HG02678 (cell line): ENCODE results near the gene CRELD2.
A peak's percentile ranks its signal among the peaks of the same experiment; 100 is the strongest.

Experiments
- ATAC-seq: cut with Tn5 transposase; IDR thresholded peaks from one replicate; pipeline ENCODE4 v1.9.1; 2021; ENCODE audit warnings: mild to moderate bottlenecking, moderate library complexity; ENCODE audit not compliant: unreplicated experiment

CRELD2 gene, protein sequence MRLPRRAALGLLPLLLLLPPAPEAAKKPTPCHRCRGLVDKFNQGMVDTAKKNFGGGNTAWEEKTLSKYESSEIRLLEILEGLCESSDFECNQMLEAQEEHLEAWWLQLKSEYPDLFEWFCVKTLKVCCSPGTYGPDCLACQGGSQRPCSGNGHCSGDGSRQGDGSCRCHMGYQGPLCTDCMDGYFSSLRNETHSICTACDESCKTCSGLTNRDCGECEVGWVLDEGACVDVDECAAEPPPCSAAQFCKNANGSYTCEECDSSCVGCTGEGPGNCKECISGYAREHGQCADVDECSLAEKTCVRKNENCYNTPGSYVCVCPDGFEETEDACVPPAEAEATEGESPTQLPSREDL

DNA sequence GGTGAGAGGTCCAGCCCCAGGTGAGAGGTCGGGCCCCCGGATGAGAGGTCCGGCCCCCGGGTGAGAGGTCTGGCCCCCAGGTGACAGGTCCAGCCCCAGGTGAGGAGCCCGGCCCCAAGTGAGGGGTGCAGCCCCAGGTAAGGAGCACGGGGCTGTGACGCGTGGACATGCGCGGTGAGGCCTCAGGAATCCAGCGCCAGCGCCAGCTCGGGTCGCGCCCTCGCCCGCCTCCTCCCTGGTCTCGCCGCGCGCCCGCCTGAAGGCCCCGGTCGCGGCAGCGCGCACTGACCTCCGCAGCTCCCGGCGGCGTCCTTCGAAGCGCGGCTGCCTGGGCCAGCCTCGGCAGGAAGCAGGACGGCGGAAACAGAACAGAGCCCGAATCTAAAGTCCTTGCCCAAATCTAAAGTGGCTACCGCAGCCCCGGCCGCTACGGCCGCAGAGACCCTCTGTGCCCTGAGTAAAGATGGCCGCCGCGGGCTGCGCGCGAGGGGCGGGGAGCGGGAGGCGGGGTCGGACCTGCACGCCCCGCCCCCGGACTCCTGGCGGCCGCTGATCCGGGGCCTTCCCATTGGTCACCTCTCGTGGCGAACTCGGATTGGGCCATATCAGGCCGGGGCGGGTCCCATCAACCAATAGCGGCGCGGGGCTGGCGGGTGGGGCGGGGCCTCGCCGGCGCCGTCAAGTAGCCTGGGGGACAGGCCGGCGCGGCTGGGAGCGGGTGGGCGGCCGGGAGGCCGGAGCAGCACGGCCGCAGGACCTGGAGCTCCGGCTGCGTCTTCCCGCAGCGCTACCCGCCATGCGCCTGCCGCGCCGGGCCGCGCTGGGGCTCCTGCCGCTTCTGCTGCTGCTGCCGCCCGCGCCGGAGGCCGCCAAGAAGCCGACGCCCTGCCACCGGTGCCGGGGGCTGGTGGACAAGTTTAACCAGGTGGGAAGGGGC, at the start of gene CRELD2, which contains the start of gene ALG12:
Gene CRELD2, plus strand, starts transcription at position 661 of the 937 bp plus-strand sequence. Its CDS starts 136 bp downstream, at position 797.
Gene ALG12, minus strand, starts transcription at position 465 of the 937 bp plus-strand sequence. CDS start 4,673 bp downstream, outside the sequence.
- ATAC-seq: peak; percentile 92

DNA sequence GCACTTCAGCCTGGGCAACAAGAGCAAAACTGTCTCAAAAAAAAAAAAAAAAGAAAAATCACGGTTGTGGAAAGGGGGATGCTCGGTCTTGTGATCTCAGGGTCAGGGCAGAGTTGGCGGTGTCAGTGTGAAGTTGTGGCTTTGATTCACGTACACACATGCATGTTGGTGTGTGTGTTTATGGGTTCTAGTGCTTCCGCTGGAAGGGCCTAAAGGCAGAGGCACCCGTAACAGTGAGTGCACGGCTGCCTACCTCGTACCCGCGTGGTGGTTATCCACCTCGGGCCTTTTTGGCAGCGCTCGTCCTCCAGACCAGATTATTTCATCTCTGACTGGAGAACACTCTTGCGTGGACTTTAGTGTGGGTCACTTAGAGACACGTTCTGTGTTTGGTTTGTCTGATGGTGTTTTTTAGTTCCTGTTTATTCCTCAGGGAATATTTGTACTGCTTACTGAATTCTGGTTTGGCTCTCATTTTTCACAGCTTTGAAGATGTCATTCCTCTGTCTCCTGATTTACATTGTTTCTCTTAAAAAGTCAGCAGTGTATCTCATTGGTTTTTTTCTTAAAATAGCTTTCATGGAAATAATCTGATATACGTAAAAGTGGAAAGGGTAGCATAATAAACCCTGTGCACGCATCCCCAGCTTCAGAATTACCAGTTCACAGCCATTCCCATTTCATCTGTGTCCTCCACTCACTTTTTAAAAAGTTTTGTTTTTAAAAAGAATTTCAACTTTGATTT, 49.2 kb upstream of the CRELD2 start:
- no peak for ATAC-seq

GRCh38 chr22:49869845-49870712, 48.4 kb upstream of the CRELD2 start:
- ATAC-seq: no peak

- ATAC-seq: no peak
These were observed 47.0 kb upstream of the CRELD2 start for GRCh38 chr22:49871482-49871881.

GRCh38 chr22:49872347-49872746, 46.1 kb upstream of the CRELD2 start:
- ATAC-seq: no peak

GRCh38 chr22:49873228-49873940, 45.0 kb upstream of the CRELD2 start:
- ATAC-seq: no peak

DNA sequence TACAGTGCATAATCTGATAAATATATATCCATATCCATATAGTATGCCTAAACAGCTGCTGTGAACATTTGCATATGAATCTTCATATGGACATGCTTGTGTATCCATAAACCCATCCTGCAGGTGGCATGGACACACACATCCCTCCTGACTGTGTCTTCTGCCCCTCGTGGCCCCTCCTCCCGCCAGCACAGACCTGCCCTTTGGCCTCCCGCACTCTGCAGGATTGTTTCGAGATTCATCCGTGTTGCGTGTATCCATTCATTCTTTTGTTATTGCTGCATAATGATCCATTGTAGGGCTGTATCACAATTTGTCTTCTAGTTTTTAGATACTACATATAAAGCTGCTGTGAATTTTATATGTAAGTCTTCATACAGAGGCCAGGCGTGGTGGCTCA, 40.8 kb upstream of the CRELD2 start:
- ATAC-seq: no peak

DNA sequence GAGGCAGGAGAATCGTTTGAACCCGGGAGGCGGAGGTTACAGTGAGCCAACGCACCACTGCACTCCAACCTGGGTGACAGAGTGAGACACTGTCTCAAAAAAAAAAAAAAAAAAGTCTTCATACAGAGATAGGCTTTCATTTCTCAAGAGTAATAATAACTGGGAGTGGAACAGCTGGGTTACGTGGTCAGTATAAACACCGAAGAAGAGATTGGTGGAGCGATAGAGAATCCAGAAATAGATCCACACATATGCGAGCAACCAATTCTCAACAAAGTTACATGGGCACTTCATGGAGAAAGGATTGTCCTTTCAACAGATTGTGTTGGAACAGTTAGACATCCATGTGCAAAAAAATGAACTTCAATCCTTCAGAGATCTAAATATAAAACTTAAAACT, 40.2 kb upstream of the CRELD2 start:
- ATAC-seq: no peak

DNA sequence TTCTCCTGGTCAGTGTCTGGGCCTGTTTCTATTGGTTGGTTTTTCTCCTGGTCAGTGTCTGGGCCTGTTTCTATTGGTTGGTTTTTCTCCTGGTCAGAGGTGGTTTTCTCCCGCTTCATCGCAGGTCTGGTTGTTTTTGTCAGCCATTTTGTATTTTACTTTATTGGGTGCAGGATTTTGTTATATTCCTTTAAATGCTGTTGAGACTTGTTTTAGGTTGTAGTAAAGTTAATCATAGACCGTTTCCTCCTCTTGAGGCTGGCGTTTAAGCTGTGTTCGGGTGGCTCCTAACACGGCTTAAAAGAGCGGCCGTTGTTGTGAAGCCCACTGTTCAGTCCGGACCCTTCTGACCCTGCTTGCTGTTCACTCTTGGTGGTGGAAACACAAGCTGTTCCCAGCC, 38.6 kb upstream of the CRELD2 start:
- ATAC-seq: no peak

DNA sequence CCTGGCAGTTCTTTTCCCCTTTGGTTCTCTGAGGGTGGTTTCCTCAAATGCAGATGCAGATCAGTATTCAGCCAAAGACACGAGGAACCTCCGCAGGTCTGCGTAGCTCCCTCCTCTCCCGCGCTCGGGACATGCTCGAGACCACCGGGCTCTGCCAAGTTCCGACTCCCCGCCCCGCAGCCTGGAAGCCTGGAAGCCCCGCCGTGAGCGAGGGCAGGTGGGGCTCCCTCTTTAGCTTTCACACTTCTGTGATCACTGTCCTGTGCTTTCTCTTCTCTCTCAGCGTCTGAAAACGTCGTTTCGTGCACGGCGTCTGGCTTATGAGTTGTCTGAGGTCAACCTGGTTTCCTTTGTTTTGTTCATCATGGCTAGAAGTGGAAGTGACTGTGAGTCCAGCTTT, 38.2 kb upstream of the CRELD2 start:
- ATAC-seq: no peak

DNA sequence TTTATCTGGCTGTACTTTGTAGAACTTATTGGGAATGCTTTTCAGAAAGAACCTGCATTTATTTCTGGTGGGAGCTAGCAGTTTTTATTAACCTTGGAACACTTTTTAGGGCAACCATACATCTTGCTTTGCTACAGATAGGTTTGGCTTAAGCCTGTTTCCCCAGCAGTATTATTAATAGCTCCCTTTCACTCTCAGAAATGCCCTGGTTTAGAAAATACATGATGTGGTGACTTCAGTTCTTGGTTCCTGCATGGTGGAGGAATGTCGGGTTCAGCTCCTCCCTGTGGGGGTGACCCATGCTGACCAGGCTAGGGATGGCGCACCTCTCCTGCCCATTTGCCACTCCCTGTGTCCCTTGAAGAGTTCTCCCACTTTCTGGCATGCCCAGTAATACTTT, 36.6 kb upstream of the CRELD2 start:
- no peak for ATAC-seq

DNA sequence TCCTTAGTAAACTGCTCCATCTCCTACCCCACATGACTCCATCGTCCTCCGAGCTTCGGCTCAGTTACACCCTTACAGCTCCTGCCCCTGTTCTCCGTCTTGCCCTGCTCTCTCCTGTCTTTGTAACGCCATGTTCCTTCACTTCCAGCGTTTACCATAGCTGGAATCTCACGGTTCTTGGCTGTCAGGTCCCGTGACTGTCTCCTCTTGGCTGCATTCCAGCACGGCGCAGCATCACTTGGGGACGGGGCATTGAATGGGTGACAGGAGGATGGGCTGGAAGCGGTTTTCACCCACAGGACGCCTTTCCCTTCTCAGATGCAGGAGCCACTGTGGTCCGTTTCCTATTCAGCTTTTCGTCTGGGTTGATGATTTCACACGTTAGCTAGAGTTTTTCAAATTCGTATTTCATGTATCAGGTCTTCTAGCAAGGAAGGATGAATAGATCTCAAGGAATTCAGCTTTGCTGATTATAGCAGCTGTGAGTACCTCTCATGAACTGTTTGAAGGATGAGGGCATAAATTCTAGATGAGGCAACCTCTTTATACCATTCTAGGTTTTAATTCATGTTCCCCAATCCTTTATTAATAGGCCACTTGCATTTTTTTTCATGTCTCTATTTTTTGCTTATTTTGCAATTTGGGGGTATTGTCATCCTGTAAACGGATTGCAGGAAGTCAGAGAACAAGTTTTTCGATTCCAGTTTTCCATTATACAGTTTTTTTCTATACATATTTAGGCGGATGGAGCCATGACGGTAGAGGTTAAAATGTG, 35.7 kb upstream of the CRELD2 start:
- no peak for ATAC-seq

DNA sequence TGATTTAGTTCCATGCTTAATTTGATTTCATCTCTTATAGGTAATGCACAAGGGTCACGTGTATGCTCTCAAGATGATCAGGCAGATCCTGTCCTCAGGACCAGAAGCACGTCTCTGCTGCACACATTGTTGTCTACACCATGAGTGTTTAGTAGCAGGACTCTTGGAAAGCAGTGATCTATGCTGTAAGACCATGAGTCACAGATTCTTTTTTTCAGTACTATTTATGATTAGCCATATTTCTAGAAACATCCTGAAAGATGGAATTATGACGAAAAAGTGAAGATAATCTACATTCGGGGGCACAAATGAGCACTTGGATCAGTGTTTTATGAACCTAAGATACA, 35.2 kb upstream of the CRELD2 start:
- ATAC-seq: no peak

GRCh38 chr22:49884075-49884474, 34.4 kb upstream of the CRELD2 start:
- ATAC-seq: no peak

DNA sequence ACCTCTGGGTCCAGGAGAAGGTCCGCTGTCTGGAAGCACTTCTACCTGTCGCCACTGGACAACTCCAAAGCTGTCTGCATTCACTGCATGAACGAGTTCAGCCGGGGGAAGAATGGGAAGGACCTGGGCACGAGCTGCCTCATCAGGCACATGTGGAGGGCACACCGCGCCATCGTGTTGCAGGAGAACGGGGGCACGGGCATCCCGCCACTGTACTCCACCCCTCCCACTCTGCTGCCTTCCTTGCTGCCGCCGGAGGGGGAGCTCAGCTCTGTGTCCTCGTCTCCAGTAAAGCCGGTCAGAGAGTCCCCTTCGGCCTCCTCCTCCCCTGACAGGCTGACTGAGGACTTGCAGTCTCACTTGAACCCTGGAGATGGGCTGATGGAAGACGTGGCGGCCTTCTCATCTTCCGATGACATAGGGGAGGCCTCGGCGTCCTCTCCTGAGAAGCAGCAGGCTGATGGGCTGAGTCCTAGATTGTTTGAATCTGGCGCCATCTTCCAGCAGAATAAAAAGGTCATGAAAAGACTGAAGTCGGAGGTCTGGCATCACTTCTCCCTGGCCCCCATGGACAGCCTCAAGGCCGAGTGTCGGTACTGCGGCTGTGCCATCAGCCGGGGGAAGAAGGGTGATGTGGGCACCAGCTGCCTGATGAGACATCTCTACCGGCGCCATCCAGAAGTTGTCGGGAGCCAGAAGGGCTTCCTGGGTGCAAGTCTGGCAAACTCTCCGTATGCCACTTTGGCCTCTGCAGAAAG, 33.8 kb upstream of the CRELD2 start:
- no peak for ATAC-seq

GRCh38 chr22:49885281-49885680, 33.2 kb upstream of the CRELD2 start:
- no peak for ATAC-seq

DNA sequence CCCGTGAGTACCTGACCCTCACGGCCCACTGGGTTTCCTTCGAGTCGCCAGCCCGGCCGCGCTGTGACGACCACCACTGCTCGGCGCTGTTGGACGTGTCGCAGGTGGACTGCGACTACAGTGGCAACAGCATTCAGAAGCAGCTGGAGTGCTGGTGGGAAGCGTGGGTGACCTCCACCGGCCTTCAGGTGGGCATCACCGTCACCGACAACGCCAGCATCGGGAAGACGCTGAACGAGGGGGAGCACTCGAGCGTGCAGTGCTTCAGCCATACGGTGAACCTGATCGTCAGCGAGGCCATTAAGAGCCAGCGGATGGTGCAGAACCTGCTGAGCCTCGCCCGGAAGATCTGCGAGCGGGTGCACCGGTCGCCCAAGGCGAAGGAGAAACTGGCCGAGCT, 32.6 kb upstream of the CRELD2 start:
- no peak for ATAC-seq
